K562 (cell line): ENCODE measurements around the gene SLC6A6. TPM values are rescaled to one million over a fixed set of nuclear protein-coding genes. Genes with fewer than 3 reads are reported as not detected.

Experiments
- E2F1 ChIP-seq: sonication (generic); formaldehyde crosslinking; IDR thresholded peaks from 2 replicates; pipeline ENCODE4 v1.8.1; 2023; ENCODE audit warnings: mild to moderate bottlenecking, missing genetic modification reagents, moderate library complexity
- E2F8 ChIP-seq: fragments of 450-650 bp; IDR thresholded peaks from 2 replicates; pipeline ENCODE4 v1.7.1; 2018; ENCODE audit warnings: mild to moderate bottlenecking, low read depth; ENCODE audit not compliant: partially characterized antibody
- KDM4B ChIP-seq, 2 experiments: fragments of 450-650 bp in 1 of 2; sonication (generic) in 1 of 2; IDR thresholded peaks; 2 replicates each; pipeline ENCODE4 v1.6.1; 2016 to 2017; ENCODE audit warnings: borderline replicate concordance in 2 of 2, antibody characterized with exemption in 1 of 2, low read depth in 1 of 2, mild to moderate bottlenecking in 1 of 2
- MGA ChIP-seq: fragments of 450-650 bp; IDR thresholded peaks from 2 replicates; pipeline ENCODE4 v1.6.1; 2016; ENCODE audit warnings: mild to moderate bottlenecking, moderate library complexity
- RREB1 ChIP-seq: fragments of 250-450 bp; sonication (Bioruptor Pico); IDR thresholded peaks from 2 replicates; pipeline ENCODE4 v1.4.0; 2020
- polyA plus RNA-seq, 8 experiments: library from polyadenylated mRNA; depleted of rRNA in 4 of 8; stranded (reverse) in 5 of 8; unstranded in 3 of 8; fragments of >200 nt; fragmentation: Nextera tagmentation in 2 of 8; fragmentation: Illumina TruSeq in 1 of 8; extraction: Ambion mirVana in 2 of 8; extraction: Trizol in 1 of 8; gene quantifications; 2 replicates each; pipeline versions ENCODE4 v1.2.1 to v1.2.3, GENCODE V29; 2011 to 2014; ENCODE audit warnings: inconsistent platforms in 1 of 8, missing spikeins in 1 of 8
- total RNA-seq, 7 experiments: library from RNA; depleted of rRNA in 6 of 7; stranded (reverse); fragments of >200 nt in 6 of 7; fragmentation: Illumina TruSeq in 2 of 7; extraction: Trizol in 2 of 7; gene quantifications; 2 replicates each; pipeline versions ENCODE4 v1.2.1 to v1.2.3, GENCODE V29; 2011 to 2021; ENCODE audit warnings: low replicate concordance in 1 of 7

The SLC6A6 gene
- total and polyA plus RNA-seq, 9 of the 15 experiments (the other 6 are each of a cell fraction or from before 2014, with no cell fraction given), result 12.3 to 203 (median 93.2) TPM

GRCh38 chr3:14374444-14374883 is 27.9 kb upstream of the SLC6A6 start (continued):
- TF ChIP-seq MGA, result no peak
- TF ChIP-seq E2F8, result no peak
- no peak for TF ChIP-seq KDM4B (IDR thresholded peaks at IDR 0.05; ENCODE audit: borderline replicate concordance in 2 of 2, low read depth in 1 of 2)
- TF ChIP-seq RREB1 (CRISPR knock-in tag), result no peak
- no peak for TF ChIP-seq E2F1 (CRISPR knock-in tag)
